NCI-H146 treated with DMSO at 0.1 percent for 48 hours (cell line): ENCODE data around the gene AATF.
A peak's percentile ranks its signal among the peaks of the same experiment; 100 is the strongest.
"Not testable (repeated sequence)": the region's sequence is repeated elsewhere in the genome, so short reads cannot be mapped to it uniquely, and the experiment has no call there.

ENCODE experiments used
- DNase-seq: peaks from one replicate; lab custom pipeline; 2025; ENCODE audit not compliant: unreplicated experiment; lab: John Stamatoyannopoulos, UW

The AATF gene

GRCh38 chr17:37069087-37069486 lies 120.3 kb downstream of the AATF start:
- DNase-seq, result no peak

GRCh38 chr17:37073464-37073863 lies 124.7 kb downstream of the AATF start:
- DNase-seq, result not testable (repeated sequence)

GRCh38 chr17:37079065-37079708 lies 130.4 kb downstream of the AATF start:
- DNase-seq, result no peak

- DNase-seq, result no peak
Observed at GRCh38 chr17:37079735-37080134, 131.0 kb downstream of the AATF start.

GRCh38 chr17:37081287-37081686 lies 132.5 kb downstream of the AATF start:
- DNase-seq, result no peak

GRCh38 chr17:37082311-37082860 lies 133.6 kb downstream of the AATF start:
- peak; percentile 42 for DNase-seq

- no peak for DNase-seq
Observed at GRCh38 chr17:37082985-37083384, 134.2 kb downstream of the AATF start.

- DNase-seq, result no peak
Observed at GRCh38 chr17:37083456-37083855, 134.7 kb downstream of the AATF start.

- no peak for DNase-seq
Observed at GRCh38 chr17:37084372-37084771, 135.6 kb downstream of the AATF start.

- no peak for DNase-seq
Observed at GRCh38 chr17:37086334-37086733, 137.6 kb downstream of the AATF start.

- DNase-seq, result no peak
Observed at GRCh38 chr17:37086948-37087347, 138.2 kb downstream of the AATF start.

GRCh38 chr17:37087683-37088082 lies 138.9 kb downstream of the AATF start:
- no peak for DNase-seq

- no peak for DNase-seq
Observed at GRCh38 chr17:37088459-37088858, 139.7 kb downstream of the AATF start.

GRCh38 chr17:37088913-37089312 lies 140.2 kb downstream of the AATF start:
- DNase-seq, result no peak

- DNase-seq, result no peak
Observed at GRCh38 chr17:37089956-37090355, 141.2 kb downstream of the AATF start.

- no peak for DNase-seq
Observed at GRCh38 chr17:37090941-37091340, 142.2 kb downstream of the AATF start.

GRCh38 chr17:37092071-37092470 lies 143.3 kb downstream of the AATF start:
- no peak for DNase-seq

GRCh38 chr17:37092701-37093100 lies 143.9 kb downstream of the AATF start:
- DNase-seq, result no peak

GRCh38 chr17:37094391-37094790 lies 145.6 kb downstream of the AATF start:
- no peak for DNase-seq

GRCh38 chr17:37096071-37096470 lies 147.3 kb downstream of the AATF start:
- no peak for DNase-seq

GRCh38 chr17:37097154-37097553 lies 148.4 kb downstream of the AATF start:
- DNase-seq, result no peak

- DNase-seq, result no peak
Observed at GRCh38 chr17:37098152-37098551, 149.4 kb downstream of the AATF start.
